A549 (cell line): Measurements from ENCODE around the gene SUPT3H. TPM values are rescaled to one million over a fixed set of nuclear protein-coding genes. Genes with fewer than 3 reads are reported as not detected.

ENCODE experiments used
- ATAC-seq, 2 experiments: fragments of 200-7000 bp in 1 of 2; fragments of >200 bp in 1 of 2; cut with Nextera tagmentation in 1 of 2; cut with Tn5 transposase in 1 of 2; 3 replicates each; pipeline versions ENCODE4 v1.8.0 to v1.9.1; 2018 to 2020; ENCODE audit warnings: mild to moderate bottlenecking in 1 of 2, moderate library complexity in 1 of 2
- CTCF ChIA-PET: fragments of 300-600 bp; sonication (Branson Sonifier 250); formaldehyde crosslinking; extraction: SDS; loops from one replicate; lab custom pipeline; 2021; ENCODE audit warnings: antibody characterized with exemption, inconsistent platforms; lab: Yijun Ruan, JAX
- POLR2A ChIA-PET: fragments of 350-600 bp; formaldehyde crosslinking; extraction: SDS; loops from one replicate; lab custom pipeline; 2021; ENCODE audit warnings: antibody characterized with exemption, inconsistent platforms; lab: Yijun Ruan, JAX
- DNase-seq, 2 experiments: peaks; one replicate each; pipeline versions ENCODE4 v3.0.0 to v3.0.0-alpha.2; 2011 to 2016; ENCODE audit warnings: low read depth in 1 of 2, low spot score in 1 of 2
- FAIRE-seq: peaks from 2 replicates; lab custom pipeline; 2011; peaks lifted over from hg19 to GRCh38; lab: Jason Lieb, UNC
- H3K27ac ChIP-seq, 2 experiments: fragments of >200 bp; sonication (Bioruptor Twin); formaldehyde crosslinking; 3 replicates each; pipeline ENCODE4 v1.5.1; 2016 to 2017
- H3K4me1 ChIP-seq: fragments of >200 bp; sonication (Bioruptor Twin); formaldehyde crosslinking; 3 replicates; pipeline ENCODE4 v1.6.1; 2016
- H3K4me2 ChIP-seq: fragments of >200 bp; sonication (Bioruptor Twin); formaldehyde crosslinking; 3 replicates; pipeline ENCODE4 v1.6.1; 2016
- H3K4me3 ChIP-seq: fragments of >200 bp; sonication (Bioruptor Twin); formaldehyde crosslinking; 3 replicates; pipeline ENCODE4 v1.5.1; 2016
- H3K9me3 ChIP-seq: fragments of >200 bp; sonication (Bioruptor Twin); formaldehyde crosslinking; 3 replicates; pipeline ENCODE4 v1.6.1; 2016
- ATOH8 ChIP-seq: fragments of 250-450 bp; sonication (Bioruptor Pico); IDR thresholded peaks from 2 replicates; pipeline ENCODE4 v1.5.0; 2020; ENCODE audit warnings: low read depth, mild to moderate bottlenecking, moderate library complexity
- BHLHE40 ChIP-seq: IDR thresholded peaks from 2 replicates; pipeline ENCODE4 v1.6.1; 2012; ENCODE audit warnings: low read depth, low read length, inconsistent platforms
- CBX2 ChIP-seq: fragments of 200-600 bp; sonication (generic); IDR thresholded peaks from 2 replicates; pipeline ENCODE4 v1.6.1; 2016; ENCODE audit warnings: low read depth, mild to moderate bottlenecking, borderline replicate concordance
- CHD4 ChIP-seq: fragments of 200-600 bp; sonication (generic); IDR thresholded peaks from 2 replicates; pipeline ENCODE4 v1.6.1; 2016; ENCODE audit warnings: antibody characterized with exemption, mild to moderate bottlenecking, borderline replicate concordance
- ELK1 ChIP-seq: fragments of 150-350 bp; IDR thresholded peaks from 2 replicates; pipeline ENCODE4 v1.6.1; 2014; ENCODE audit warnings: low read depth, mild to moderate bottlenecking, low read length
- EP300 ChIP-seq, 2 experiments: fragments of >200 bp; sonication (Bioruptor Twin); formaldehyde crosslinking; IDR thresholded peaks; 2 replicates in 1 of 2; 3 replicates in 1 of 2; pipeline ENCODE4 v1.6.1; 2016 to 2017
- FOSL2 ChIP-seq, 2 experiments: fragments of 450-650 bp in 1 of 2; fragments of >200 bp in 1 of 2; sonication (Bioruptor Twin) in 1 of 2; formaldehyde crosslinking; IDR thresholded peaks; 2 replicates each; pipeline versions ENCODE4 v1.5.0 to v1.6.1; 2016 to 2020; ENCODE audit warnings: mild to moderate bottlenecking in 1 of 2, moderate library complexity in 1 of 2
- HES2 ChIP-seq: fragments of >200 bp; sonication (Bioruptor Twin); formaldehyde crosslinking; IDR thresholded peaks from 2 replicates; pipeline ENCODE4 v1.6.1; 2016
- HOXA7 ChIP-seq: fragments of 250-450 bp; sonication (Bioruptor Pico); IDR thresholded peaks from 2 replicates; pipeline ENCODE4 v1.5.0; 2020; ENCODE audit warnings: mild to moderate bottlenecking, moderate library complexity
- HOXB13 ChIP-seq: fragments of 250-450 bp; sonication (Bioruptor Pico); IDR thresholded peaks from 2 replicates; pipeline ENCODE4 v1.5.0; 2020; ENCODE audit warnings: low read depth, mild to moderate bottlenecking, moderate library complexity
- JUN ChIP-seq, 2 experiments: fragments of >200 bp; sonication (Bioruptor Twin); formaldehyde crosslinking; IDR thresholded peaks; 2 replicates in 1 of 2; 3 replicates in 1 of 2; pipeline ENCODE4 v1.6.1; 2016 to 2017
- KDM1A ChIP-seq: fragments of 200-600 bp; sonication (generic); IDR thresholded peaks from 2 replicates; pipeline ENCODE4 v1.6.1; 2016; ENCODE audit warnings: low read depth, mild to moderate bottlenecking
- MAX ChIP-seq: IDR thresholded peaks from 2 replicates; pipeline ENCODE4 v1.6.1; 2012
- MYC ChIP-seq: IDR thresholded peaks from 2 replicates; pipeline ENCODE4 v1.6.1; 2012; ENCODE audit warnings: mild to moderate bottlenecking, inconsistent platforms, low read length, improper control_type of control experiment, borderline replicate concordance
- NPAS2 ChIP-seq: fragments of 250-450 bp; sonication (Bioruptor Pico); IDR thresholded peaks from 2 replicates; pipeline ENCODE4 v1.8.0; 2022; ENCODE audit warnings: mild to moderate bottlenecking, moderate library complexity, borderline replicate concordance
- NR3C1 ChIP-seq: fragments of >200 bp; sonication (Bioruptor Twin); formaldehyde crosslinking; IDR thresholded peaks from 3 replicates; pipeline ENCODE4 v1.6.1; 2017
- PHF8 ChIP-seq: fragments of 200-600 bp; sonication (generic); IDR thresholded peaks from 2 replicates; pipeline ENCODE4 v1.6.1; 2016; ENCODE audit warnings: low read depth, mild to moderate bottlenecking, antibody characterized with exemption, moderate library complexity, borderline replicate concordance
- POLR2A ChIP-seq: IDR thresholded peaks from 2 replicates; pipeline ENCODE4 v1.6.1; 2012; ENCODE audit warnings: mild to moderate bottlenecking, low read length
- POLR2AphosphoS2 ChIP-seq: conservative IDR thresholded peaks from 2 replicates; pipeline ENCODE4 v1.6.1; 2012; ENCODE audit warnings: low read length, improper control_type of control experiment, inconsistent platforms
- RAD21 ChIP-seq, 2 experiments: fragments of >200 bp in 1 of 2; sonication (Bioruptor Twin) in 1 of 2; formaldehyde crosslinking in 1 of 2; IDR thresholded peaks in 1 of 2; conservative IDR thresholded peaks in 1 of 2; 2 replicates in 1 of 2; 3 replicates in 1 of 2; pipeline ENCODE4 v1.6.1; 2012 to 2018; ENCODE audit warnings: inconsistent platforms in 1 of 2
- RCOR1 ChIP-seq: fragments of 150-350 bp; IDR thresholded peaks from 2 replicates; pipeline ENCODE4 v1.6.1; 2014; ENCODE audit warnings: antibody characterized with exemption, low read length, low read depth
- SREBF2 ChIP-seq: fragments of 450-650 bp; IDR thresholded peaks from 2 replicates; pipeline ENCODE4 v1.6.1; 2014; ENCODE audit warnings: mild to moderate bottlenecking, moderate library complexity
- TFCP2L1 ChIP-seq: fragments of 250-450 bp; sonication (Bioruptor Pico); IDR thresholded peaks from 2 replicates; pipeline ENCODE4 v1.5.0; 2021; ENCODE audit warnings: mild to moderate bottlenecking
- TP53 ChIP-seq: fragments of 250-450 bp; sonication (Bioruptor Pico); IDR thresholded peaks from 2 replicates; pipeline ENCODE4 v1.5.0; 2021; ENCODE audit warnings: mild to moderate bottlenecking, moderate library complexity
- ZC3H11A ChIP-seq: fragments of 450-650 bp; IDR thresholded peaks from 2 replicates; pipeline ENCODE4 v1.6.1; 2014; ENCODE audit warnings: antibody characterized with exemption, mild to moderate bottlenecking
- WGBS: methylation state at CpG from one replicate; pipeline ENCODE4 v1.1.6; 2017; ENCODE audit errors: missing lambda C conversion rate; 5-methylcytosine and 5-hydroxymethylcytosine counted together
- polyA plus RNA-seq, 4 experiments: library from polyadenylated mRNA; depleted of rRNA in 3 of 4; stranded (reverse); fragments of >200 nt; fragmentation: RNase III in 1 of 4; extraction: RNeasy Plus Mini Kit Qiagen cat#74134 plus additional on column Dnase treatment in 1 of 4; gene quantifications; 2 replicates in 3 of 4; 3 replicates in 1 of 4; pipeline ENCODE4 v1.2.3, GENCODE V29; 2011 to 2017

SUPT3H gene
- polyA plus RNA-seq, 2 of the 4 experiments (the other 2 are of a cell fraction) = 4.3 to 6.2 TPM

- ATAC-seq (no peak), FAIRE-seq (no peak), DNase-seq (no peak)
- H3K4me2 ChIP-seq = no peak overlapping the region
- WGBS = 72% methylated on average over 8 of the region's 10 CpGs
- H3K27ac ChIP-seq = no peak overlapping the region
- H3K4me1 ChIP-seq = no peaks in the 10 kb centered on the region
- no peak overlapping the region for H3K4me3 ChIP-seq
- ChIA-PET CTCF (no interaction called here), POLR2A (no interaction called here)
- TF ChIP-seq CBX2 (no peak), BHLHE40 (no peak), NPAS2 (CRISPR knock-in tag) (no peak), EP300 (IDR thresholded peaks at IDR 0.05) (no peak), TFCP2L1 (no peak), POLR2A (no peak), KDM1A (no peak), RCOR1 (no peak), MYC (no peak), POLR2AphosphoS2 (no peak), ELK1 (no peak), TP53 (CRISPR knock-in tag) (no peak), FOSL2 (IDR thresholded peaks at IDR 0.05) (no peak), FOSL2 (CRISPR knock-in tag; IDR thresholded peaks at IDR 0.05) (no peak), ATOH8 (CRISPR knock-in tag) (no peak)
- H3K9me3 ChIP-seq = no peaks in the 10 kb centered on the region
Observed at GRCh38 chr6:44898296-44898930, 479.3 kb downstream of the SUPT3H start.

GRCh38 chr6:44897316-44897715 lies 480.4 kb downstream of the SUPT3H start:
- ChIA-PET POLR2A (no interaction called here), CTCF (no interaction called here)
- no peak for FAIRE-seq

More at GRCh38 chr6:44897316-44897715, 480.4 kb downstream of the SUPT3H start:
- no peak overlapping the region for H3K27ac ChIP-seq
- ATAC-seq (no peak), DNase-seq (no peak)
- no peak overlapping the region for H3K4me2 ChIP-seq
- no peak overlapping the region for H3K4me3 ChIP-seq
- H3K4me1 ChIP-seq = no peaks in the 10 kb centered on the region
- TF ChIP-seq ELK1 (no peak), NR3C1 (no peak), EP300 (IDR thresholded peaks at IDR 0.05) (no peak), CHD4 (no peak), SREBF2 (no peak), MYC (no peak), HOXB13 (CRISPR knock-in tag) (no peak), RAD21 (conservative IDR thresholded peaks at IDR 0.05 in 1 of 2, IDR thresholded peaks at IDR 0.05 in 1 of 2) (no peak), NPAS2 (CRISPR knock-in tag) (no peak), JUN (IDR thresholded peaks at IDR 0.05) (no peak), ZC3H11A (no peak), PHF8 (no peak), MAX (no peak), HOXA7 (CRISPR knock-in tag) (no peak), HES2 (no peak)
- TF ChIP-seq, all 56 proteins: peak for 0
- no peaks in the 10 kb centered on the region for H3K9me3 ChIP-seq
